GM23338 (cell line): ENCODE data around the gene CTXN1. TPM values are rescaled to one million over a fixed set of nuclear protein-coding genes. Genes with fewer than 3 reads are reported as not detected.

ENCODE experiments used
- ATAC-seq: fragments of 200-7000 bp; cut with Tn5 transposase; 3 replicates; pipeline ENCODE4 v1.9.1; 2020
- DNase-seq: peaks from one replicate; pipeline ENCODE4 v3.0.0-alpha.2; 2015; ENCODE audit warnings: low spot score
- H2AFZ ChIP-seq: fragments of 200-600 bp; sonication (generic); 2 replicates; pipeline ENCODE4 v1.8.0; 2016; ENCODE audit warnings: antibody characterized with exemption, mild to moderate bottlenecking, moderate library complexity
- H3F3A ChIP-seq: fragments of 200-600 bp; sonication (generic); replicated peaks from 2 replicates; pipeline ENCODE4 v1.8.0; 2017; ENCODE audit warnings: antibody characterized with exemption, mixed run types, low read depth
- H3K27ac ChIP-seq: fragments of 200-600 bp; sonication (generic); 2 replicates; pipeline ENCODE4 v1.6.1; 2016; ENCODE audit warnings: low read depth
- H3K27me3 ChIP-seq: fragments of 200-600 bp; sonication (generic); 2 replicates; pipeline ENCODE4 v1.8.0; 2016; ENCODE audit warnings: mild to moderate bottlenecking, mixed run types, moderate library complexity; ENCODE audit not compliant: insufficient read depth
- H3K36me3 ChIP-seq: fragments of 200-600 bp; sonication (generic); 2 replicates; pipeline ENCODE4 v1.8.0; 2016; ENCODE audit warnings: mild to moderate bottlenecking; ENCODE audit not compliant: insufficient read depth
- H3K4me1 ChIP-seq: fragments of 200-600 bp; sonication (generic); 2 replicates; pipeline ENCODE4 v1.8.0; 2016; ENCODE audit warnings: mild to moderate bottlenecking, moderate library complexity; ENCODE audit not compliant: insufficient read depth
- H3K4me2 ChIP-seq: fragments of 200-600 bp; sonication (generic); 2 replicates; pipeline ENCODE4 v1.7.1; 2017; ENCODE audit warnings: mixed run types
- H3K4me3 ChIP-seq: fragments of 200-600 bp; sonication (generic); 2 replicates; pipeline ENCODE4 v1.6.1; 2016; ENCODE audit warnings: mixed run types
- H3K79me2 ChIP-seq: fragments of 200-600 bp; sonication (generic); replicated peaks from 2 replicates; pipeline ENCODE4 v1.8.0; 2017; ENCODE audit warnings: mild to moderate bottlenecking; ENCODE audit not compliant: insufficient read depth
- H3K9me2 ChIP-seq: fragments of 200-600 bp; sonication (generic); 2 replicates; pipeline ENCODE4 v1.8.0; 2017; ENCODE audit not compliant: insufficient read depth
- H4K20me1 ChIP-seq: fragments of 200-600 bp; sonication (generic); replicated peaks from 2 replicates; pipeline ENCODE4 v1.8.0; 2017; ENCODE audit warnings: mild to moderate bottlenecking; ENCODE audit not compliant: insufficient read depth
- H3K27ac Mint-ChIP-seq: 2 replicates; pipeline ENCODE4 v1.8.0; 2020; ENCODE audit warnings: inconsistent platforms, mild to moderate bottlenecking, moderate library complexity, mixed read lengths
- H3K27me3 Mint-ChIP-seq: 3 replicates; pipeline ENCODE4 v1.8.0; 2022; ENCODE audit warnings: low read depth, mild to moderate bottlenecking, moderate library complexity, mixed read lengths, inconsistent platforms; ENCODE audit not compliant: insufficient read depth, poor library complexity
- H3K36me3 Mint-ChIP-seq: 3 replicates; pipeline ENCODE4 v1.8.0; 2021; ENCODE audit warnings: low read depth, mild to moderate bottlenecking, inconsistent platforms, moderate library complexity, mixed read lengths
- H3K4me1 Mint-ChIP-seq: 3 replicates; pipeline ENCODE4 v1.8.0; 2020; ENCODE audit warnings: mild to moderate bottlenecking, inconsistent platforms, mixed read lengths
- H3K4me3 Mint-ChIP-seq: 3 replicates; pipeline ENCODE4 v1.8.0; 2021; ENCODE audit warnings: moderate library complexity, mild to moderate bottlenecking, inconsistent platforms, mixed read lengths
- H3K9me3 Mint-ChIP-seq: 3 replicates; pipeline ENCODE4 v1.8.0; 2020; ENCODE audit warnings: moderate library complexity, mild to moderate bottlenecking, inconsistent platforms, mixed read lengths
- CREB1 ChIP-seq: fragments of 250-450 bp; sonication (Bioruptor Pico); IDR thresholded peaks from 2 replicates; pipeline ENCODE4 v1.5.0; 2020; ENCODE audit warnings: low read depth, mild to moderate bottlenecking, moderate library complexity
- EZH2 ChIP-seq: fragments of 200-600 bp; sonication (generic); IDR thresholded peaks from one replicate; pipeline ENCODE4 v1.8.0; 2017; ENCODE audit warnings: antibody characterized with exemption, mild to moderate bottlenecking, low read depth; ENCODE audit not compliant: unreplicated experiment
- EZH2phosphoT487 ChIP-seq: fragments of 200-600 bp; sonication (generic); IDR thresholded peaks from one replicate; pipeline ENCODE4 v1.8.1; 2018; ENCODE audit warnings: antibody characterized with exemption; ENCODE audit not compliant: unreplicated experiment
- JUNB ChIP-seq: IDR thresholded peaks from one replicate; pipeline ENCODE4 v1.6.1; 2016; ENCODE audit warnings: antibody characterized with exemption; ENCODE audit not compliant: unreplicated experiment
- NANOG ChIP-seq: IDR thresholded peaks from 2 replicates; pipeline ENCODE4 v1.6.1; 2016; ENCODE audit warnings: antibody characterized with exemption, borderline replicate concordance
- POLR2AphosphoS5 ChIP-seq: IDR thresholded peaks from 2 replicates; pipeline ENCODE4 v1.6.1; 2016; ENCODE audit warnings: antibody characterized with exemption, low read depth
- STAT1 ChIP-seq: IDR thresholded peaks from one replicate; pipeline ENCODE4 v1.6.1; 2016; ENCODE audit warnings: antibody characterized with exemption; ENCODE audit not compliant: unreplicated experiment
- ZNF114 ChIP-seq: fragments of 250-450 bp; sonication (Bioruptor Pico); IDR thresholded peaks from 2 replicates; pipeline ENCODE4 v1.5.0; 2020; ENCODE audit warnings: mild to moderate bottlenecking, moderate library complexity
- ZNF331 ChIP-seq: fragments of 250-450 bp; sonication (Bioruptor Pico); IDR thresholded peaks from 2 replicates; pipeline ENCODE4 v1.5.0; 2020; ENCODE audit warnings: low read depth, mild to moderate bottlenecking, moderate library complexity
- ZNF462 ChIP-seq: fragments of 250-450 bp; sonication (Bioruptor Pico); IDR thresholded peaks from 2 replicates; pipeline ENCODE4 v1.5.0; 2020; ENCODE audit warnings: mild to moderate bottlenecking, moderate library complexity
- polyA plus RNA-seq: library from polyadenylated mRNA; unstranded; fragments of >200 nt; fragmentation: Nextera tagmentation; extraction: Ambion mirVana; gene quantifications from 2 replicates; pipeline ENCODE4 v1.2.1, GENCODE V29; 2016
- total RNA-seq: library from RNA; depleted of rRNA; stranded (reverse); fragments of >200 nt; shearing (Covaris generic); gene quantifications from 2 replicates; pipeline ENCODE4 v1.2.3, GENCODE V29; 2014
- TF ChIP-seq, protein P1 (sequence below): IDR thresholded peaks from one replicate; pipeline ENCODE4 v1.6.1; 2018; ENCODE audit warnings: antibody characterized with exemption; ENCODE audit not compliant: unreplicated experiment
- TF ChIP-seq, protein P2 (sequence below): IDR thresholded peaks from 2 replicates; pipeline ENCODE4 v1.6.1; 2016; ENCODE audit warnings: antibody characterized with exemption
- TF ChIP-seq, protein P3 (sequence below), 2 experiments: fragments of 200-600 bp in 1 of 2; sonication (generic) in 1 of 2; conservative IDR thresholded peaks; 2 replicates each; pipeline versions ENCODE4 v1.5.1 to v1.6.1; 2016 to 2017; ENCODE audit warnings: antibody characterized with exemption in 2 of 2, low read depth in 2 of 2, mild to moderate bottlenecking in 2 of 2, moderate library complexity in 1 of 2

The CTXN1 gene
- total and polyA plus RNA-seq, 2 experiments from 2014 or later, result 22.5 to 52.4 TPM

DNA sequence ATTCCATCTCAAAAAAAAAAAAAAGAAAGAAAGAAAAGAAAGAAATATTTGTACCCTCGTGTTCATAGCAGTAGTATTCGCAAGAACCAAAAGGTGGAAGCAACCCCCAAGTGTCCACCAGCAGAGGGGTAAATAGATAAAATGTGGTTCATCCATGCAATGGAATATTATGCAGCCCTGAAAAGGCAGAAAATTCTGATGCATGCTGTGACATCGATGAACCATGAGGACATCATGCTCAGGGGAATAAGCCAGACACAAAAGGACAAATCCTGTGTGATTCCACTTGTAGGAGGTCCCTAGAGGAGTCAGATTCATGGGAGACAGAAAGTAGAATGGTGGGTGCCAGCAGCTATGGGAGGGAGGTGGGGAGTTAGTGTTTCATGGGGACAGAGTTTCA is 44.0 kb downstream of the CTXN1 start:
- Mint-ChIP-seq H3K4me1 (no peaks in the 10 kb centered on the region), H3K27me3 (peaks cover 10% of the 10 kb centered on the region), H3K36me3 (no peaks in the 10 kb centered on the region), H3K27ac (no peak overlapping the region), H3K9me3 (no peaks in the 10 kb centered on the region), H3K4me3 (no peak overlapping the region; the same call in 2 of the 3 replicates)
- Histone ChIP-seq H3K36me3 (no peaks in the 10 kb centered on the region), H3K4me2 (no peak overlapping the region), H3F3A (0 out of 2 replicates have a peak, but pooled peaks cover 3% of the 10 kb centered on the region), H4K20me1 (no peaks in the 10 kb centered on the region; the same call in 1 of the 2 replicates), H3K79me2 (no peaks in the 10 kb centered on the region), H3K27me3 (no peaks in the 10 kb centered on the region), H3K27ac (no peak overlapping the region), H3K4me3 (no peak overlapping the region), H3K4me1 (no peaks in the 10 kb centered on the region; the same call in 1 of the 2 replicates), H3K9me2 (no peaks in the 10 kb centered on the region), H2AFZ (no peak overlapping the region)
- TF ChIP-seq ZNF114 (CRISPR knock-in tag), result no peak
- no peak for TF ChIP-seq STAT1
- TF ChIP-seq ZNF462, result no peak
- no peak for TF ChIP-seq JUNB
- TF ChIP-seq NANOG, result no peak
- no peak for TF ChIP-seq ZNF331 (CRISPR knock-in tag)
- TF ChIP-seq, protein P1, sequence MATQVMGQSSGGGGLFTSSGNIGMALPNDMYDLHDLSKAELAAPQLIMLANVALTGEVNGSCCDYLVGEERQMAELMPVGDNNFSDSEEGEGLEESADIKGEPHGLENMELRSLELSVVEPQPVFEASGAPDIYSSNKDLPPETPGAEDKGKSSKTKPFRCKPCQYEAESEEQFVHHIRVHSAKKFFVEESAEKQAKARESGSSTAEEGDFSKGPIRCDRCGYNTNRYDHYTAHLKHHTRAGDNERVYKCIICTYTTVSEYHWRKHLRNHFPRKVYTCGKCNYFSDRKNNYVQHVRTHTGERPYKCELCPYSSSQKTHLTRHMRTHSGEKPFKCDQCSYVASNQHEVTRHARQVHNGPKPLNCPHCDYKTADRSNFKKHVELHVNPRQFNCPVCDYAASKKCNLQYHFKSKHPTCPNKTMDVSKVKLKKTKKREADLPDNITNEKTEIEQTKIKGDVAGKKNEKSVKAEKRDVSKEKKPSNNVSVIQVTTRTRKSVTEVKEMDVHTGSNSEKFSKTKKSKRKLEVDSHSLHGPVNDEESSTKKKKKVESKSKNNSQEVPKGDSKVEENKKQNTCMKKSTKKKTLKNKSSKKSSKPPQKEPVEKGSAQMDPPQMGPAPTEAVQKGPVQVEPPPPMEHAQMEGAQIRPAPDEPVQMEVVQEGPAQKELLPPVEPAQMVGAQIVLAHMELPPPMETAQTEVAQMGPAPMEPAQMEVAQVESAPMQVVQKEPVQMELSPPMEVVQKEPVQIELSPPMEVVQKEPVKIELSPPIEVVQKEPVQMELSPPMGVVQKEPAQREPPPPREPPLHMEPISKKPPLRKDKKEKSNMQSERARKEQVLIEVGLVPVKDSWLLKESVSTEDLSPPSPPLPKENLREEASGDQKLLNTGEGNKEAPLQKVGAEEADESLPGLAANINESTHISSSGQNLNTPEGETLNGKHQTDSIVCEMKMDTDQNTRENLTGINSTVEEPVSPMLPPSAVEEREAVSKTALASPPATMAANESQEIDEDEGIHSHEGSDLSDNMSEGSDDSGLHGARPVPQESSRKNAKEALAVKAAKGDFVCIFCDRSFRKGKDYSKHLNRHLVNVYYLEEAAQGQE, result no peak
- TF ChIP-seq CREB1, result no peak
- TF ChIP-seq POLR2AphosphoS5, result no peak
- TF ChIP-seq, protein P2, sequence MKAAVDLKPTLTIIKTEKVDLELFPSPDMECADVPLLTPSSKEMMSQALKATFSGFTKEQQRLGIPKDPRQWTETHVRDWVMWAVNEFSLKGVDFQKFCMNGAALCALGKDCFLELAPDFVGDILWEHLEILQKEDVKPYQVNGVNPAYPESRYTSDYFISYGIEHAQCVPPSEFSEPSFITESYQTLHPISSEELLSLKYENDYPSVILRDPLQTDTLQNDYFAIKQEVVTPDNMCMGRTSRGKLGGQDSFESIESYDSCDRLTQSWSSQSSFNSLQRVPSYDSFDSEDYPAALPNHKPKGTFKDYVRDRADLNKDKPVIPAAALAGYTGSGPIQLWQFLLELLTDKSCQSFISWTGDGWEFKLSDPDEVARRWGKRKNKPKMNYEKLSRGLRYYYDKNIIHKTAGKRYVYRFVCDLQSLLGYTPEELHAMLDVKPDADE, result no peak
- TF ChIP-seq EZH2, result no peak
- TF ChIP-seq, protein P3, sequence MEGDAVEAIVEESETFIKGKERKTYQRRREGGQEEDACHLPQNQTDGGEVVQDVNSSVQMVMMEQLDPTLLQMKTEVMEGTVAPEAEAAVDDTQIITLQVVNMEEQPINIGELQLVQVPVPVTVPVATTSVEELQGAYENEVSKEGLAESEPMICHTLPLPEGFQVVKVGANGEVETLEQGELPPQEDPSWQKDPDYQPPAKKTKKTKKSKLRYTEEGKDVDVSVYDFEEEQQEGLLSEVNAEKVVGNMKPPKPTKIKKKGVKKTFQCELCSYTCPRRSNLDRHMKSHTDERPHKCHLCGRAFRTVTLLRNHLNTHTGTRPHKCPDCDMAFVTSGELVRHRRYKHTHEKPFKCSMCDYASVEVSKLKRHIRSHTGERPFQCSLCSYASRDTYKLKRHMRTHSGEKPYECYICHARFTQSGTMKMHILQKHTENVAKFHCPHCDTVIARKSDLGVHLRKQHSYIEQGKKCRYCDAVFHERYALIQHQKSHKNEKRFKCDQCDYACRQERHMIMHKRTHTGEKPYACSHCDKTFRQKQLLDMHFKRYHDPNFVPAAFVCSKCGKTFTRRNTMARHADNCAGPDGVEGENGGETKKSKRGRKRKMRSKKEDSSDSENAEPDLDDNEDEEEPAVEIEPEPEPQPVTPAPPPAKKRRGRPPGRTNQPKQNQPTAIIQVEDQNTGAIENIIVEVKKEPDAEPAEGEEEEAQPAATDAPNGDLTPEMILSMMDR (conservative IDR thresholded peaks at IDR 0.05; ENCODE audit: low read depth in 2 of 2), result no peak
- no peak for TF ChIP-seq EZH2phosphoT487
- ATAC-seq, result no peak
- DNase-seq, result no peak
